NOMO-1 treated with dmso at 0.1 percent for 144 hours (cell line): ENCODE data around the gene HECW1.
A peak's percentile ranks its signal among the peaks of the same experiment; 100 is the strongest.

ENCODE experiments used
- DNase-seq: peaks from one replicate; lab custom pipeline; 2025; ENCODE audit not compliant: unreplicated experiment; lab: John Stamatoyannopoulos, UW

The HECW1 gene

DNA sequence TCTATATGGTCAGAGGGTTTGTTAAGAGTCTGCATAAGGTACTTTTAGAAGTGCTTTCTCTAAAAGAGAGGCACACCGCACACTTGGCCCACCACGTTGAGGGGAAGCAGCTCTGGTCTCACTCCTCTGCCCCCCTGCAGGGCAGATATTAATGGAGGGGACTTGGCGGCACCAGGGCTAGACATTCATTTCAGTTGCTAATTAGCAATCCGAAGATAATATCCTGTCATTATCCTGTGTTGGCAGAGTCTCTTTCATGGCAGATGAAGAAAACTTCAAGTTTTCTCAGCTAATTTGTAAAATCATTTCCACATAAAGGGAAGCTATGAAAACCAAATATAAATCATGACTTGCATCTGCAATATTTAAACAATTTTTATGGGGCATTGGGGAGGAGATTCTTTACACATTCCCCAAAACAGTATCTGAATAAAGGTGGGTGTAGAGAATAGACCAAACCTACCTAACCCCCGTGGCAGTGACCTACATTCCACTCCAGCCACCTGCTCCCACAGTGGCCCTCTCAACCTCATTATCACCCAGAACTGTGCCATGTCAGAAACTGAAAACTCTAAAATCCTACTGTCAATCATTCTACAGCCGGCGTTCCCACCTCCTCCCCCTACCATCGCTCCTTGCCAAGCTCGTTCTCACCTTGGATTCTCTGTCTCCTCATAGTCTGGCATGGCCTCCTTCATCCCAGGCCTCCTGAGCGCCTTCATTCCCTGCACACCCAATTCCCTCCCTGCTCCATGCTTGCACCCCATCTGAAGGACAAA lies 416.3 kb downstream of the HECW1 start:
- no peak for DNase-seq

DNA sequence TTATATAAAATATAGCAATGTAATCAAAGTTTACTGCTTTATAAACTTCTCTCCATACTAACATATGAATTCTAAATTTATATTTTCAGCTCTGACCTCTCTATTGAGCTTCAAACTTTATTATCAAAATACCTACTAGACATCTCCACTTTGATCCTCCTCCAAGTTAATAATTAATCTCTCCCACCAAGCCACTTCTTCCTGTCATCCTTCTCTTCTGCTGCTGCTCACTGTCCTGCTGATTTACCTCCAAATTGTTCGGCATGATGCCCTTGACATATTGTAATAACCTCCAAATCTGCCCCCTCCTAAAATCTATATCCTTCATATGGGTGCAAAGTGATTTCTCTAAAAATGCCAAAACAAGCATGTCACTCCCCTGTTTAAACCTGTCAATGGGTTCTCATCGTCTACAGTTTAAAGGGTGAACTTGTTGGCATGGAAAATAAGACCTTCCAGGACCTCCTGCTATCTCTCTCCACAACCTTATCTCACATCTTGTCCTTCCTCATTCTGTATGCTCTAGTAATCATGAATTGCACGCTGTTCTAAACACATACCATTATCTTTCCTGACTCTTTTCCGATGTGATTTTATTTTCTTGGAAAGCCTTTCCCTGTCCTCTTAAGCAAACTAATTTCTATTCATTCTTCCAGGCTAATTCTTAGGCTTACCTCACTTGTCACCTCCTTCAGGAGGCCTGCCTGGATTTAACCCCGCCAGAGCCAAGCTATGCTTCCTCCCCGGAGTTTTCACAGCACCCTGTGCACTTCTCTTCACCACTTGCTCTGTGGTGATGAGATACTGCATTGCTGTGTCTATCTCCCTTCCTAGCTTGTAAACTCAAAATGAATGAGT lies 418.3 kb downstream of the HECW1 start:
- DNase-seq = no peak

DNA sequence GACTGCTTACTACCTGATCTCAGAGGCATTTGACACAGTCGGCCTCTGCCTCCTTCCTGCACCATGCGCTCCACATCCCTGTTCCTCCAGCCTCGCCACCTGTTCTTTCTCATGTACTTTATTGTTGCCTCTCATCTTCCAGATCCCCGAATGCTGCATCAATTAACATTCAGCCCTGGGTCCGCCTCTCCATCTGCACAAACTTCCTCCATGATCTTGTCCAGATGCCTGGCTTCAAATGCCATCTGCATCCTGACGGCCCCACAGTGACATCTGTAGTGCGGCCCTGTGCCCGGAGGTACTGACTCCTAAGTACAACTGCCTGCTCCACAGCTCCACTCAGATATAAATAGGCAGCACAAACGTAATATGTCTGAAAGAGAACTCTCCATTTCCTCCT lies 419.3 kb downstream of the HECW1 start:
- no peak for DNase-seq

DNA sequence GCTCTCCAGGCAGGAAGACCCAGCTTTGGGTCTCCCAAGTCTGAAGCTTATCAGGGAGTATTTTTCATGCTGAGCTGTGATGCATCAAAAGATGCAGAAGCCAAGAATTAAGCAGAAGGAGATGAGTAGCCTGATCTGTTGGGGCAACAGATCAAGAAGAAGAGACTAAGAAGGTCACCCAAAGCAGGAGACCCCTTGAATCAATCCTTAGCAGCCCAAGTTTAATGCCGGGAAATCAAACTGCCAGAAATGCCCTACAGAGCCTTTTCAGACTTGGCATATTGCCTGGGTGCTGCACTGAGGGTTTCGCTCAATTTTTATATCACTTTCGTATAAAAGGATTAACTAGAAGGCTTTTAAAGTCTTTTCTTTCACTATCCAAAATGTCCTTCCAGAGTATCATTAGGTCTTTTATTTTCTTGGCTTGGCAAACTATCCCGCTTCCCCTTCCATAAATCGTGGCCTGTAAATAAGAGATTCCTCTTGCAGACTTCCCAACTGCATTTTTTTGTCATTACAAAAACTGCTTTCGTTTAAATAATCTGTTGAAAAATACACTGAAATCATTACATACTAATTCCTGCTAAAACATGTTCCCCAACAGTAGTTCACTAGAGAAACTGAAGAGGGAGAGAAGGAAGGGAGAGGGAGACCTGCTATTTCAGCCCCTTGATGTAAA lies 421.5 kb downstream of the HECW1 start:
- no peak for DNase-seq

DNA sequence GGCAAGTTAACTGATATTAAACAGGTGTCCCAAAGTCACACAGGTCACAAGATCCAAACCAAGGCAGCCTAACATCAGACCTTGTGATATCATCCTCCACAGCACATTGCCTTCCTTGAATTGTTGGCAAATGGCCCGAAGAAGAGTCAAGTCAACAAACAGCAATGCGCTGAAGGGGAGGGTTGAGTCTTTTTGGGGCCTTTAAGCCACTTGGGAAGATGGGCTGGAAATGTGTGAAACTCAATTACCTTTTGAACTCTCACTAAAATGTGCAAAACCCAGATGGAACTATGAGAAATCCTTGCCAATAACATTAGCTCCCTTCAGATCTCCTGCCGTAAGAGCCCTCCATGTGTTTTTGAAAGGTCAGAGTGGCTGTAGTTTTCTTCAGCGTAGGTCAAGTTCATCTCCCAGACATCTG lies 422.6 kb downstream of the HECW1 start:
- DNase-seq = no peak

DNA sequence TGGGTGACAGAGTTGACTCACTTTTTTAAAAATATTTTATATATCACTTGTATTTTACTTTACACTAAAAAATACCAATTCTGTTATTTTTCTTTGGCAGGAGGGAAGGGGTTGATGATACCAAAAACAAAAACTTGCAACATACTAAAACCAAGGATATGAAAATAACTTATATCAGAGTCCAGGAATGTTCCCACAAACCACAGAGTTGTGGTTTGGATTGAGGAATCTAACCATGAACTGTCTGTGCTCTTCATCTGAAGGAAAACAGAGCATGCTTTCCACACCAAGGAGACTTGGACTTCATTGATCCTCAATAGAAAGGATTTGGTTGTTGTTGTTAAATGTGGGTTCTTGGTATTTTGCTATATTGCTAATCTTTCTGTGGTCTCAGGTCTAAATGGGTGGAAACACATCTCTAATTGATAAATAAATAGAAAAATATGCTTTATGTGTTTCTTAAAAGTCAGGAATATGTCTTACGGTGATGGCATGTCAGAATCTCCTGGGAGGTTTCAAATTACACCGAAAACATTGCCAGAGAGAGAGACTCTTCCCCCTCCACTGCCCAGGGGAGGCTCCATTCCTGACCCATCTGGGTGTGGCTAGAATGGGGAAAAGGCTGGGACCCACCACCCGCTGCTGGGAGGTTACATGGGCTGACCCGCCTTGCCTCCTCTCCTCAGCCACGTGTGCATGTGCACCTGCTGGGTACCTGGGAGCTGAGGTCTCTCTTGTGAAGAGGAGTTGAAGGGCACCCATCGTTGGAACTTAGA lies 423.6 kb downstream of the HECW1 start:
- no peak for DNase-seq

DNA sequence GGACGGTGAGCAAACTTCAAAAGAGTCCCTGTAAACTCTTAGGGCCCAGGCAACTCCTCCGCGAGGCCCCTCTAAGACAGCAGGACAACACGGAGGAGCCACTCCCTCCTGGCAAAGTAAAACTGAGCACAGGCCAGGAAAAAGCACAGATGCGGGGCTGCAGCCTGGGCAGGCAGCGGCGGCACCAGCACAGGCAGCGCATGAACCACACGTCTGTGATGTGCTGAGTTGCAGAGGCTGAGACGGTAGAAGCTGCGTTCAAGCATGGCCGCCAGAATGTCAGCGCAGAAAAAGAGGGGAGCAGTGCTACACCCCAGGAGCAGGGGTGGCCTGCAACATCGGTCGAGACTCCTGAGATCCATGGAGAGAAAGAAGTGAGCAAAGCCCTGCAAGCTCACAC lies 424.3 kb downstream of the HECW1 start:
- no peak for DNase-seq

DNA sequence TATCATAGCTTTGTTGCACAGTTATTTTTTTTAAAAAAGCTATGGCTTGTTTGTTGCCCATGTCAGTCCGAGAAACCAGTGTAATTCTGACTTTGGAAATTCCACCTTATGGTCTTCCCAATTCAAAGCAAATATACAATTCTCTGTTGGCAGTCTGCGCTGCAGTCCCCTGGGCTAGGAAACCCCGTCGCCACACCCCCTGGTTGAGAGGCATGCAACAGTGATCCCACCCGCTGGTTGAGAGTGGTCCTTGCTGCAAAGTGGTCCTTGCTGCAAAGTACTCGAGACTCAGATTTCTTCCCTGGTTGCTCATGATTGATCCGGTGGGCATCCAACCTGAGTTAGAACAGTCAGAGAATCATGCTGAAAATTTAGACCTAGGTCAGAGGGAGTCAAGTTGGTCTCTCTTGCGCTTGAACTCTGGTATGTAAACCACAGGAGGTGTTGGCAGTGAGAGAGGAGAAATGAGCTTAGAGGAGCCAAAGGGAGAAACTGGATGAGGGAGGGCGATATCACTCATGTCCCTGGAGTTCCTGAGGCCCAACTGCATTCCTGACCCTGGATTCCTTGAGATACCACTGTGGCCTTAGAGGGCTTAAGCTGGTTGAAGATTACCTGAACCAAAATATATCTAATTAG lies 425.4 kb downstream of the HECW1 start:
- no peak for DNase-seq

DNA sequence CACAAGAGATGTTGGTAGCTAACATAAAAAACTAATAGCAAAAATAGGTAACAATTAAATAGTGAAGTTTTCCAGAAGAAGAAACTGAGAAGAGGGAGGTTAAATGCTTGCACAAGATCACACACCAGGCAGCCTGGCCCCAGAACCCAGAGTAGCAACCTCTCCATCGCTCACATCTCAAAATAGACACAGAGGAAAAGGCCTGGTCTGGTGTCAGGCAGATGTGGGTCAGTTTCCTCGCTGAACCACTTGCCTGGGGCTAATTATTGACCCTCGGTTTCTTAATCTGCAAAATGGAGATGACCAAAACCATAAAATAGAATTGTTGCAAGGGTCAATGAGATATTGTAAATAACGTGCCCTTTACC lies 425.9 kb downstream of the HECW1 start:
- no peak for DNase-seq

DNA sequence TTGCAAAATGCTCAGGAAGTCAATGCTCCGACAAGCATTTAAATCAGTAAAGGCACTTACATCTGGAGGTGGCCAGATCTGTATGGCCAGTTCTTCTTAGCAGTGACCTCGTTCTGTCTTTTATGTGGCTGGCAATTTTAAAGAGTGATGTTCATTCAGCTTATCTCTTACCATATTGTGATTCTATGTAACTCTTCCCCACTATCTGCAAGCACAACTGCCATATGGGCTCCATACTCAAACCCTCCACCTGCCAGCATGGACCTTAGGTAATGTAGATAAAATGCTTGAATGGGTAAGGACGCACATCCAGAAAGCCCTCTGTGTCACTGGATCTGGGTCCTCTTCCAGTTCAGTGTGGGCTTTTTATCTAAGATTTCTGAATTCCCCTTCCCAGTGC lies 428.0 kb downstream of the HECW1 start:
- DNase-seq = no peak

DNA sequence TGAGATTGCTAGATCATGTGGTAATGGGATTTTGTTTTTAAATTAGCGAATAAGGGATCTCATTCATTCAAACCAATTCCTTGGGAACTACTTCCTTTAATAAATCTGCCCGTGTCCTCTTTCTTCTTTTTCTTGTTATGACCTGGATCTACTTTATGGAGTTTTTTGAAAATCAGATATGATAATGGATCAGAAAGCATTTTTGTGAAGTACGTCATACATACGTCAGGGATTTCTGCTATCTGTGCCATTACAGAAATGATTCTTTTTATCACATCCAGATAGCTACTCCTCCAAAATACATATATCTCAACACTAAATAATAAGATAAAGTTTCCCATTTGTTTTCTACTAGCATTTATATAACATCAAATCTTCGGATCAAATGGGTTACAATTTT lies 430.3 kb downstream of the HECW1 start:
- no peak for DNase-seq

DNA sequence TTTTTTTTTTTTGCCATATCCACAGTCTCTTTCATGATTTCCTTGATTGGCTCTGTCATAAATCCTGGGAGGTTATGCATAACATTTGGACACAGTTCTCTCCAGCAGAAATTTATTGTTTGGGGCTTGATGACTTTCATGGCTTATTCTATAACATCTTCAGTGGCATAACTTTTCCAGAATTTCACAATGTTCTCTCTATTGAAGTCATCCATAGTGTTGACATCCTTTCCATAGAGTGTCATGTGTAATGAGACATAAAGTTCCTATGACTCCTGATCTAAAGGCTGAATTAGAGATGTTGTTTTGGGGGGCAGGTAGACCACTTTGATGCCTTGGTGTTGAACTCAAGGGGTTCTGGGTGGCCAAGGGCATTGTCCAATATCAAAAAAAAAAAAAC lies 433.8 kb downstream of the HECW1 start:
- no peak for DNase-seq

DNA sequence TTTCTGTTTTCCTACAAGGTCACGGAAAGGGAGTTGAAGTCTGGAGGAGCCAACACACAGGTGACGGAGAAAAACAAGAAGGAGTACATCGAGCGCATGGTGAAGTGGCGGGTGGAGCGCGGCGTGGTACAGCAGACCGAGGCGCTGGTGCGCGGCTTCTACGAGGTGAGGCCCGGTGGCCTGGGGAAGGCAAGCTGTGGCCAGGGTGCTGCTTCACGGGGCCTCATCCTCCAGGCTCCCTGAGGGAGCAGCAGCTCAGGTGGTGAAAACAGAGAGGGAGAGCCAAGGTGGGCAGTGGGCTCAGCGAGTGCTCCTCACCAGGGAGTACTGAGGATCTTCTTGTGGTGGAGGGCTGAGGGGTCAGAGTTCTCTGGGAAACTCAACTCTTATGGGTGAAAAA lies 438.0 kb downstream of the HECW1 start:
- DNase-seq = no peak

DNA sequence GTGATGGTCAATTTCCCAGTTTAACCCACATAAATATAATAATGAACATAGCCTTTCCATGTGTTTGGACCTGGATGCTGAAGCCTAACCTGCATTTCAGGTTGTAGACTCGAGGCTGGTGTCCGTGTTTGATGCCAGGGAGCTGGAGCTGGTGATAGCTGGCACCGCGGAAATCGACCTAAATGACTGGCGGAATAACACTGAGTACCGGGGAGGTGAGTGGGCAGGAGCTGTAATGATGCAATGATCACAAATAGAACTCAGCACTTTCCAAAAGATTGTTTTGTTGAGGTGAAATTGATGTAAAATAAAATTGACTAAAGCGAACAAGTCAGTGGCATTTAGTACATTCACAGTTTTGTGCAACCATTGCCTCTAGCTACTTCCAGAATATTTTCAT lies 439.7 kb downstream of the HECW1 start:
- no peak for DNase-seq

DNA sequence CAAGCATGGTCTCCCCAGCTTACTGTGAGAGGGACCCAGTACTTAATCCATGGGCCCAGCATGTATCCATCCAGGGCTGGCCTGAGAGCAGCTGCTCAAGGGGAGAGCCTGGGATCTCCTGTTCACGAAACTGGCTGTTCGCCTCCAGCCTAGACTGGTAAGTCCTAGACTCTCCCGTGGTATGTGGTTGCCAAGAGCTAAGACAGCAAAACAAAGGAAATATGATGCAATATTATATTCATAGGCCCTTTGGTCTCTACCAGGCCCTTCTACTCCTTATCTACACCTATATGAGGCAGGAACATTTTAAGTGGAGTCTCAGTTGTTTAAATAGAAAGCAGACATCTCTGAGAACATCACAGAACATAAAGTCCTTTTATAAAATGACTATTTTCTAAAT lies 441.6 kb downstream of the HECW1 start:
- DNase-seq = peak; percentile 6

DNA sequence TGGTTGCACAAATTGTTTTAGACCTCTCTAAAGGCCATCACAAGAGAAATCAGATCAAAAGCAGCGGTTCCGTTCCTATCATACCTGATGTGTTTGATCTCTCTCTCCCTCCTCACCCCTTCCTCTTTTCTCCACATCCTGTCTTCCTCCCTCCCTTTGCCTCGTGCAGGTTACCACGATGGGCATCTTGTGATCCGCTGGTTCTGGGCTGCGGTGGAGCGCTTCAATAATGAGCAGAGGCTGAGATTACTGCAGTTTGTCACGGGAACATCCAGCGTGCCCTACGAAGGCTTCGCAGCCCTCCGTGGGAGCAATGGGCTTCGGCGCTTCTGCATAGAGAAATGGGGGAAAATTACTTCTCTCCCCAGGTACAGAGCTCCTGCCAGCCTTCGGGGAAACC lies 442.0 kb downstream of the HECW1 start:
- no peak for DNase-seq

DNA sequence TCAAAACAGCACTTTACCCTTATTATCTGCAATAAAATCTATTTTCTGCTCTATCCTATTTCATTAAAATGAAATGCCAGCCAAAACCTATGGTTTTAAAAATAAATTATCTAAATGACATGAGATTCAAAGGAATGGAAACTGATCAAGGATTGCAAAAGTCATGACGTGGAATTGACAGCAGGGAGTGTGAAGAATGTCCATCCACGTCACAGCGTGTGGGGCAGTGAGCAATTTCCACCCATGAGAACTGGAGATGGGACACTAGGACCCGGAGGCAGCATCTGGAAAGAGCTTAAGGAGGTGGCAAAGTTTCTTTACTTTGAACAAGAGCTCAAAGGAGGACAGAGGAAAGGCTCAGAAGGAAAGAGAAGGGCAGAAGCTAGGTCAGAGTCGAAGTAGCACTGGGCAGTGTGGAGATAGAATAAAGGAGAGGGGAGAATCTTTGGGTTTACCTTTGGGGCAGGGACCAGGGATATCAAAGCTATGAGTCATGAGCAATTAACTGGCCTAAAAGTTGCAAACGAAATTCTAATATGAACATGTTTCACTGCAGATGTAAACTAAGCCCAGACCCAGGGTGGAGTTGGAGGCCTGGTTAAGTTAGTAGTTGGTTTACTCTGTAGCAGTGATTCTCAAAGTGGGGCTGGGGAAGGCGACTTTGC lies 445.5 kb downstream of the HECW1 start:
- no peak for DNase-seq

DNA sequence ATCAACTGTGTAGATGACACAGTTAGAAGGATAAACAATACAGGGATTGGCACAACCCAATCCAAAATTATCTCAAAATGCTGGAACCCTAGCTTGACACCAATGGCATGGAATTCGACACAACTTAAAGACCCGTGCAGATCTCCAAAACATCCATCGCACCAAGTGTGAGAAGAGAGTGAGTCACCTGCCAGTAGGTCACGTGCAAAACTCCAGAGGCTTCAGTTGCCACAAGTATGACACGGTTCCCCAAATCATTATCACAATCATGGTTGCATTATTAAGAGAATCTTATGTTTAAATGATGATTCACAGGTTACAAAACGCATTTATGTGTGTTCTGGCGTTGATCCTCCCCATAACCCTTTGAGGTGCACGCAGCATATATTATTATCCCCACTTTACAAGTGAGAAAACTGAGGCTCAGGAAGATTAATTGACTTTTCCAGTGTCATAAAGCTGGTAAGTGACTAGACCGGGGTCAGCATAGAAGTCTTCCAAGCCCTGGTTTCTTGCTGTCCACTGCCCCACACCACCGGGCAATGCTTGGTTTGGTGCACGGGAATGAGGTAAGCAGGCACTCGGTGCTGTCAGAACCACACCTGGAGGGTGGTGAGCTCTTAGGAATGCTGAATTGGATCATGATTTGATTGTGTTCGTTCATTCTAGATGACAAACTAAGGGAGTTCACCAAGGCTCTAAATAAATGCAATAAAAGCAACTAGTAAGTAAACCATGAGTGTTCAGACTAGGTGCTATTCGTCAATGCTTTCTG lies 446.9 kb downstream of the HECW1 start:
- no peak for DNase-seq

DNA sequence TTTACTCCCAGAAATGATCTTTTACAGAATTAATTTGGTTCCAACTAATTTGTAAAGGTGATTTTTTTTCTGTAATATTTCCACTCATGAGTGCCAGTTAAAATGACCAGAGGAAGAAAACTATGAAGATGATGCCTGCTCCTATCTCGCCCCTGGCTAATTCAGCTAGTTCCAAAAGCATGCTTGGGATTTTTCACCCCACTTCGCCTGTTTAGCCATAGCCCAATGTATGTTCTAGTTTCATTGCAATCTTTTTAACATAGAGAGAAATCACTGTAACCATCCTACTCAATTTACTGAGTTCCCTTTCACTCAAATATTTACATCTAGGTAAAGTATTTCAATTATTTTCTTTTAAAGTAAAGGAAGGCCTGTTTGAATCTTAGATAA lies 447.5 kb downstream of the HECW1 start:
- no peak for DNase-seq
